ENCODE measurements around the gene SLC6A4. TPM values are rescaled to one million over a fixed set of nuclear protein-coding genes. Genes with fewer than 3 reads are reported as not detected.
"Not testable (repeated sequence)": the region's sequence is repeated elsewhere in the genome, so short reads cannot be mapped to it uniquely, and the experiment has no call there.

The SLC6A4 gene
- total and polyA plus RNA-seq, 2 donors from 2014 or later, result 0.94 to 1.1 TPM

- H3K27ac ChIP-seq (ENCODE audit: low read depth in 2 of 2, low read length in 2 of 2), result no peak overlapping the region
- H3K27me3 ChIP-seq (ENCODE audit: control insufficient read depth, insufficient read depth, low read length), result peaks cover 3% of the 10 kb centered on the region
- H3K9ac ChIP-seq (ENCODE audit: low read length in 3 of 3), result no peak overlapping the region
- FAIRE-seq, result no peak
- no peak for DNase-seq
- no peaks in the 10 kb centered on the region for H3K4me1 ChIP-seq (ENCODE audit: control insufficient read depth in 2 of 3, insufficient read depth in 2 of 3, low read depth in 1 of 3, low read length in 3 of 3)
- no peaks in the 10 kb centered on the region for H3K9me3 ChIP-seq (ENCODE audit: control insufficient read depth in 2 of 3, insufficient read depth in 1 of 3, low read length in 3 of 3)
- TF ChIP-seq CTCF (IDR thresholded peaks at IDR 0.05; ENCODE audit: borderline replicate concordance, extremely low read depth, insufficient read depth), result no peak
- H3K4me3 ChIP-seq (ENCODE audit: low read length in 3 of 3), result no peak overlapping the region
- no peaks in the 10 kb centered on the region for H3K36me3 ChIP-seq (ENCODE audit: control insufficient read depth in 2 of 3, insufficient read depth in 3 of 3, low read length in 3 of 3)
- intact Hi-C loops (cut with DNase I), result no loop called here
Observed at GRCh38 chr17:30230596-30231125, 4.8 kb downstream of the SLC6A4 start.

GRCh38 chr17:30230009-30230408, 5.5 kb downstream of the SLC6A4 start:
- H3K27ac ChIP-seq (ENCODE audit: low read depth in 2 of 2, low read length in 2 of 2); H3K36me3 ChIP-seq (ENCODE audit: control insufficient read depth in 2 of 3, insufficient read depth in 3 of 3, low read length in 3 of 3); H3K9me3 ChIP-seq (ENCODE audit: control insufficient read depth in 2 of 3, insufficient read depth in 1 of 3, low read length in 3 of 3); DNase-seq; H3K9ac ChIP-seq (ENCODE audit: low read length in 3 of 3); intact Hi-C loops (cut with DNase I); FAIRE-seq; H3K27me3 ChIP-seq (ENCODE audit: control insufficient read depth, insufficient read depth, low read length); H3K4me3 ChIP-seq (ENCODE audit: low read length in 3 of 3); H3K4me1 ChIP-seq (ENCODE audit: control insufficient read depth in 2 of 3, insufficient read depth in 2 of 3, low read depth in 1 of 3, low read length in 3 of 3): not testable (repeated sequence)

GRCh38 chr17:30229012-30229411, 6.5 kb downstream of the SLC6A4 start:
- TF ChIP-seq CTCF (IDR thresholded peaks at IDR 0.05; ENCODE audit: borderline replicate concordance, extremely low read depth, insufficient read depth), result no peak
- H3K36me3 ChIP-seq (ENCODE audit: control insufficient read depth in 2 of 3, insufficient read depth in 3 of 3, low read length in 3 of 3), result no peaks in the 10 kb centered on the region
- no peak for DNase-seq
- no peak overlapping the region for H3K9ac ChIP-seq (ENCODE audit: low read length in 3 of 3)
- H3K9me3 ChIP-seq (ENCODE audit: control insufficient read depth in 2 of 3, insufficient read depth in 1 of 3, low read length in 3 of 3), result no peaks in the 10 kb centered on the region
- no peak overlapping the region for H3K27ac ChIP-seq (ENCODE audit: low read depth in 2 of 2, low read length in 2 of 2)
- no peaks in the 10 kb centered on the region for H3K4me1 ChIP-seq (ENCODE audit: control insufficient read depth in 2 of 3, insufficient read depth in 2 of 3, low read depth in 1 of 3, low read length in 3 of 3)
- no peak for FAIRE-seq
- H3K4me3 ChIP-seq (ENCODE audit: low read length in 3 of 3), result no peak overlapping the region
- H3K27me3 ChIP-seq (ENCODE audit: control insufficient read depth, insufficient read depth, low read length), result peaks cover 3% of the 10 kb centered on the region
- intact Hi-C loops (cut with DNase I), result no loop called here

GRCh38 chr17:30228011-30228410, 7.5 kb downstream of the SLC6A4 start:
- H3K9me3 ChIP-seq (ENCODE audit: control insufficient read depth in 2 of 3, insufficient read depth in 1 of 3, low read length in 3 of 3), result no peaks in the 10 kb centered on the region
- no peaks in the 10 kb centered on the region for H3K4me1 ChIP-seq (ENCODE audit: control insufficient read depth in 2 of 3, insufficient read depth in 2 of 3, low read depth in 1 of 3, low read length in 3 of 3)
- TF ChIP-seq CTCF (IDR thresholded peaks at IDR 0.05; ENCODE audit: borderline replicate concordance, extremely low read depth, insufficient read depth), result no peak
- intact Hi-C loops (cut with DNase I), result no loop called here
- no peaks in the 10 kb centered on the region for H3K27me3 ChIP-seq (ENCODE audit: control insufficient read depth, insufficient read depth, low read length)
- H3K4me3 ChIP-seq (ENCODE audit: low read length in 3 of 3), result no peak overlapping the region
- FAIRE-seq (no peak), DNase-seq (no peak)
- no peak overlapping the region for H3K9ac ChIP-seq (ENCODE audit: low read length in 3 of 3)
- H3K27ac ChIP-seq (ENCODE audit: low read depth in 2 of 2, low read length in 2 of 2), result no peak overlapping the region
- H3K36me3 ChIP-seq (ENCODE audit: control insufficient read depth in 2 of 3, insufficient read depth in 3 of 3, low read length in 3 of 3), result no peaks in the 10 kb centered on the region
